Activated CD8-positive, alpha-beta memory T cell treated with anti-CD3 and anti-CD28 coated beads, Interleukin-2, amount 50 U/mL, for 4 hours (primary cell): Measurements from ENCODE around the gene ZBTB16.

ENCODE experiments used
- DNase-seq: peaks from one replicate; pipeline ENCODE4 v3.0.0-alpha.2; 2020

ZBTB16 gene

DNA sequence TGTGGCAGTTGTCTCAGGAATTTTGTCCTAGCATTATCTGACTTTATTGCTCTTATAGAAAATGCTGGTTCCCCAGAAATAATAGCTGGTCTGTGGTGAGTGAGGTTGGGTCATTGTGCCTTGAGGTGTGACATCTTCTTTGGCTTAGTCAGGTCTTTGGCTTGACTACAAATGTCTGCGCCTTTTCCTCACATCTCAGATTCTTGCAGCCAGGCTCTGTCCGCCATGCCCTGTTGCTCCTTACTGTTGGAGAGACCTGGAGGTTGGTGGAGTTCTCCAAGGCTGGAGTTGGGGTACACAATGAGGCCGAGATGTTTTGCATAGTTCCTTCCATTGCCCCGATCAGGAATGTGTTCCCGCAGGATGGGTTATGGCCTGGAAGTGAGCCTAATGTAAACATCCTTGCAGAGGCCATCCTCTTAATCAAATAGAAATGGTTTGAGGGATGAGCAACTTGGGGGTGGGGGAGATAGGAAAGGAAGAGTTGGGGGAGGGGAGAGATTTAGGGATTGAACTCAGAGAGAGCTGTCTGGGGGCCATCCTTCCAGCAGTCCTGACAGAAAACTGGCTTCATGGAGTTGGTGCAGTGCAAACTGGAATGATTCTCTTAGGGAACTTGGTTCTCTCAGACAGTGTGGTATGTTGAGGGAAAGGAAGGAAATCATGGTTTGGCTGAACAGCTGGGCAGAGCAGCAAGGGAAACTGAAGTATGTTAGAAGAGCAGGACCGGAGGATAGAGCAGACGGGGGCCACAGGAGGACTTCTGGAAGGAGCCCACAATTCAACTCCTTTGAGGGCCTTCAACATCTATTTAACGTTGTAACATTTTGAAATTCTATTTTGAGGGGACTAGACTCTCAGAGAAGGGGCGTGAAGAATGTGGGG, 49.9 kb downstream of the ZBTB16 start:
- DNase-seq = no peak

DNA sequence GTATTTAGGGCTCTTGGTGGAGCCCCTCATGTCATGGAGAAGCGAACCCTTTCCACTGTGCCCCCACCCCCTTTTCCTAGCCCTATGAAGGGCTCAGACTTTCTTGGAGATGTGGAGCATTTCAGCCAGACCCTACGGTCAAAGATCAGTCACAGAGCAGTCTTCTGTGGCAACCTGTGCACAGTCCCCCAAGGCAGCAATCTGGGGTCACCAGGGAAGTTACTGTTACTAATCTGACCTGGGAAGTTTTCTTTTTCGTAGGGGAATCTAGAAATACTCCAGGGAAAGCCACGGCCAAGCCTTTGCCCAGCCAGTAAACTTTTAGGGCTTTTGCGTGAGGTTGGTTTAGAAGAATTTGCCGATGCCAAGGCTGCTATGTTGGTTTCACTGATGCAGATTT, 50.6 kb downstream of the ZBTB16 start:
- no peak for DNase-seq

DNA sequence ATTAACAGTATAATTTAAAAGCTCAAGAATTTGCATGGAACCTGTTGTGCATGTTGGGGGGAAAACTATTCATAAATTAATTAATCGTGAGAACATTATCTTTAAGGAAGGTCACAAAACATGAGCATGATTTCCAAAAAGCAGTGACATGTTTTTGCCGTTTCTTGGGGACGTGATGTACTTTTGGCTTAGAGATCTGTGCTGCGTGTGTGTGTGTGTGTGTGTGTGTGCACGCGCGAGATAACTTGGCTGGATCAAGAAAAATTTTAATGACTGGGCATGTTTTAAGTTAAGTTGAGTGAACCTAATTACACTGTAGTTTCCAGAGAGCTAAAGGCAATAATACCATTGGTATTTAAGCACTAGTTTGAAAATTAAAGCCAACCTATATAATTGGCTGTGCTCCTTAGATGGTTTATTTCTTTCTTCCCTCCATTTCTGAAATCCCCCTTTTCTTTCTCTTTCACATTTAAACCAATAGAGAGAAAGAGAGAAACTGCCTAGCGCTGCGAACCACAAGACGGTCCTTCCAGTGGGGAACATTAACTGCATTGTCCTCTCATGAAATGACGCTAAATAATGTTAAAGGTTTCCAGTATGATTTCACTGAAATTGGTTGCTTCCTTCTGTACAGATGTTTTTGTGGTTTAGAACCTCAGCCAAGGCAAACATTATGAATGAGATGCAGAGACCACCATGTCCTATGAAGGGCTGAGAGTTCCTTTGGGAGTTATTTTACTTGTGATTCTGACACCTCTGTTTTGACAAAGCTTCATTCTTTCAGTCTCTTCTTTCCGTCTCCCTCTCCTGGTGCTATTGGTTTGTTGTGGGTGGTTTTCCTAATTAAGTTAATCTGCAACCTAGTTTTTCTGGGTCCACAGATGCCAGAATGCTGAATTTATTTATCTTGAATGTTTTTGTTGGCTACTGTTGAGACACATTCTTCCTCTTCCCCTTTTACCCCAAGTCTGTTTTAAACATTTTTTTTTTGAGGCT, 51.7 kb downstream of the ZBTB16 start:
- DNase-seq = no peak

DNA sequence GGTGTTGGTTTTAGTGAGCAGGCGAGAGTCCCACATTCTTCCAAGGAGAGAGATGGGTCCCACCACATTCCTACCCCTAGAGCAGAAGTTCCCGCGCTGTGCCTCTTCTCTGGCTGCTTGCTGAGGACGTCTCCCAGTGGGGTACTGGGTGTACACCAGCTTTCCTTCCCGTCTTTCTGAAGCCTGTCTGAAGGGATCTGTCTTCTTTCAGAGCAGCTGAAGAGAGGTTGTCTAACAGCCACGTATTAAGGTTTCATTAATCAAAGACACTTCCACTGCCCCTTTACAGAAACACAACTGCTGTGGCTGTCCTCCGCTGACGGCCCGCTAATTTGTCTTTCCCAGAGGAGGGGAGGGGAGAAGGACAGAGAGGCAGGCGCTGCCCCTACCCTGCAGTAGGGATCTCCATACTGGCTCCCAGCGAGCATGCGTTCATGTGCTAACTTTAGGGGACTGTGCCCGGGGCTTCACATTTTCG, 56.0 kb downstream of the ZBTB16 start:
- no peak for DNase-seq

DNA sequence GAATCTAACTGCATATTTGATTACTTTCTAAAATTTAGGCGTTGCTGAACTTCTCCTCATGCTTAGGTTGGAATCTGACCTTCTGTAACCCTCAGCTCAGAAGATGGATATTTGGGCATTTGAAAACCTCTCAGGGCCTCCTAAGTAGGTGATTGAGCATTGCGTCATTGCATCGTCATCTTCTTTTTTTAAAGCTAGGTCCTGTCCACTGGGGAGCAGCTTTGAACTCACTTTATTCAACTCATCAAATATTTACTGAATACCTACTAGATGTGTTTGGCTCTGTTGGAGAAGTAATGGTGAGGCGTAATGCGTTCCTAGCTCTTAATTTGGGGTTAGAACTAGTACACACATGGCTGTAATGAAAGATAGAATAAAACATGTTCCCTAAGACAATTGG, 56.8 kb downstream of the ZBTB16 start:
- DNase-seq = no peak

DNA sequence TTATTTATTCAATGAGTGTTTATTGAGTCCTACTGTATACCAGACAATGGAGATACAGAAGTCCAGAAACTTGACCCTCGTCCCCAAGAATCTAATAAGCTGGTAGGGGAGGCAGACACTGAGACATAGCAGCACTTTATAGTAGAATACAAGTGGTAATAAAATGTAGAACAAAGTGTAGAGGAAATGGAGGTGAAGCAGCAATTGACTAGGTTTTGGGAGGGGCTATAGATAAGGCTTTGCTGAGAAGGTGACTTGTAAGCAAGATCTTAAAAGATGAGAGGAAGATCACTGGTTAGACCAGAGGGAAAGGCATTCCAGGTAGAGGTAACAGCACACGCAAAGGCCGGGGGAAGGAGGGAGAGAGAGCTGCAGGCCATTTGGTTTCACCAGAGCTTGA, 57.3 kb downstream of the ZBTB16 start:
- DNase-seq = no peak

DNA sequence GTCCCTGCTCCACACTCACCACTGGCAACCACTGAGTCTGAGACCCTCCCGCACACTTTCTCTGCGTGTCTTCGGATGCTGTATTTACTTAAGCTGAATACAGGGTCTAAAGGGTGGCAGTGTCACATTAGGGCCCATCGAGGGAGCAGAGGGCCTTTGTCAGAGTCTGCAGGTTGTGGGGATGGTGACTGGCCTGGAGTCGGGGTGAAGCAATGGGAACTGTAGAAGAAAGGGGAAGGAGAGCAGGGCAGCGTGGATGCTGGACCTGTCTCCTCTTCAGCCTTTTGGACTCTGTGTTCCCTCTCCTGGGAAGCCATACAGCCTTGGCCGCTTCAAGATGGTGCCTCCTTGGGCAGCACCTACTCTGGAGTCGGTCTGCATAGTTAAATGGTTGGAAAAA, 61.1 kb downstream of the ZBTB16 start:
- DNase-seq = no peak

DNA sequence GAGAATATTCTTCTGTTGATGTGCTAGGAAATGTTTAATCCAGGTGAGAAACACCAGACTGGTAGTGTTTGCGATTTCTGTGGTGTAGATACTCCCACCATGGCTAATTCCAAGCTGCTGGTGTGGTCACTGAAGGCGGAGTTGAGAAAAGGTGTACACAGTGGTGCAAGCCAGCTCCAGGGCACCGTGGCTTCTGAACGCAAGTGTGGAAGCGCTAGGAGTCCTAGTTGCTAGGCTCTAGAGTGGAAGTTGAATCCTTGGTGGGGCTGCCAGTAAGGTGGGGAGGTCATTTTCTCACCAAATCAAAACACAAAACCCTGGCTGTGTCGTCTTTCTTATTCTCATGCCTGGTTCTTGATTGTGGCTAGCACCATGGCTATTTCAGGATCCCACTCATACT, 61.6 kb downstream of the ZBTB16 start:
- no peak for DNase-seq

DNA sequence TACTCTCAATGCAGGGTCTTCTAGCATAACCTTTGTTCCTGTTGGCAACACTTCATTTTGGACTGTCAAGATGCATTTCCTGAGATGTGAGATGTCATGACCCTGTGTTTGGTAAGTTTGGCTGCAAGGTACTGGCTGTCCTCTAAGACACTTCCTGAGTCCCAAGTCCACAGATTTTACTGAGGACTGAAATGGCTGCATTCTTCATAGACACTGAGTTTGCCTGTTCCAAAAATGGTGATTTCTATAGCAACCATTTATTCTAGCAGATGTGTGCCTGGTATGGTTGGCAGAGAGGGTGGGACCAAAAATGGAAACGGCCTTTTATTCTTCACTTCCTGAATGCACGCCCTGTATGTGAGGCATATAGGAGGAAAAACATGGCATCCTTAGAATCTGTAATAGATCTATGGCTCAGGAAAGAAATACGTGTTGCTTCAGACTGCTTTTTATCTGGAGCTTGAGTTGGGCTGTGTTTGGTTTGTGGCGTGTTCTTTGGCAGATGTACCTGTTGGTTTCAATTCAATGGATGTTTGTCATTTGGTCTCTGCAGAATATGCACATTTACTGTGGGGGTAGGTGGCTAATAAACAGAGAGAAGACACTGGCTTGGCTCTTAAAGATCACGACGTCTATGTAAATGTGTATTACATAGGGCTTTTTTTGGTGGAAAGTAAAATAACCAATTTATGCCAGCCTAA, 62.4 kb downstream of the ZBTB16 start:
- DNase-seq = no peak

DNA sequence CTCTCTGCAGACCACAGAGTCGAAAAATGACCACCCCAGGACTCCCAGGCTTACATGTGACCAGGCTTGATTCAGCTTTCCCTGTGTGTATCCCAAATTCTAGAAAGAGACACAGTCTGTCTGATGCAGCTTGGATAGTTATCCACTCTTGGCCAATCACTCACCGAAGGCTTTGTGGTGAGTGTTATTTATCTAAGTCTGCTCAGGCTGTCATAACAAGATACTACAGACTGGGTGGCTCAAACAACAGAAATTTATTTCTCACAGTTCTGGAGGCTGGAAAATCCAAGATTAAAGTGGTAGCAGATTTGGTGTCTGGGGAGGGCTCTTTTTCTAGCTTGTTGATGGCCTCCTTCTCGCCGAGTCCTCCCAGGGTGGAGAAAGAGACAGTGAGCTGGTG, 63.2 kb downstream of the ZBTB16 start:
- no peak for DNase-seq

DNA sequence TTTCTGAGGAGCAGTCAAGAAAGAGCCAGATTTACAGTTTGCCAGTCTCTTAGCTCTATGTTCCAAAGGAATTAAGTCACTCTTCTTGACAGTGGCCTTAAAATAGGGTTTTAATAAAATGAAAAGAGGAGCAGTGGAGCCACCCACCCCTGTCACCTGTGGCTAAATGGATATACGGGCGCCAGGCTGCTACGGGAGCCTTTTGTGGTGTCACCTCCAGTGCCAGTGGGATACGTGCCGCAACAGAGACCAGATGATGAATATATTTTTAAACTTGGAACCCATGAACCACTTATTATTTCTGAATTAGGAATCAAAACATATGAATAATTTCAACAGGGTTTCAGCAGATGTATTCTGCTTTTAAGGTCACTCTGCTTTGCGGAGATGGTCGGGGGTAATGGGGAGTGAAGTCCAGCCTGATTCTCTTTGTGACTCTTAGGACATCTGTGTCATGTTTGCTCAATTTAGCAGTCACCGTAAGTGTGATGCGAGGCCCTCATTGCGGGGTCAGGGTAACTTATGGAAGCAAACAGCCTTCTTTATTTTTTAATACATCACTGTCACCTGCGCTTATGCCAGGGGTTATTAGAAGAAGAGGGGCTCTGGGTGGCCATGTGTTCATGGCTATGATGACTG, 64.3 kb downstream of the ZBTB16 start:
- no peak for DNase-seq

DNA sequence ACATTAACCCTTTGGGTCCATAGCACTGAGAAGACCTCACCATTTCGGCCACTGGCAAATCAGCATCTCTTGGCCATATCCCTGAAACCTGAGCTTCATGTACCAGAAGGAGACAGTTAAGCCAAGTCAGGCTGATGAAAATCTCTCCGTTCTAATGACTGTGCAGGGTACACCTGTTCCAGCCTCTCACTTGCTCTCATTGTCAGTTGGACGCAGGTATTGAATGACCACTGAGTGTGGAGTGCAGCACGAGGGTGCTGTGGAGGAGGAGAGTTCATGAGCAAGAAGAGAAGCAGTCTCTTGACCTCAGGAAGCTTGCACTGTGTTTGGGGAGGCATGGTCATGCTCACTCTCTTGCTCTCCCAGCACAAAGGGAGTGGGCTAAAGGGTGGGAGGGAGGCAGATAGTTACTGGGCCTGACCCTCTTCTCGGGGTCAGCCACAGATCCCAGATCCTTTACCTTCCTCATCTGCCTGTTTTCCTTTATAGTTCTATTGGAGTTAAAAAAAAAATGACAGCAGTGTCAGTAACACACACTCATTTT, 65.2 kb downstream of the ZBTB16 start:
- no peak for DNase-seq

DNA sequence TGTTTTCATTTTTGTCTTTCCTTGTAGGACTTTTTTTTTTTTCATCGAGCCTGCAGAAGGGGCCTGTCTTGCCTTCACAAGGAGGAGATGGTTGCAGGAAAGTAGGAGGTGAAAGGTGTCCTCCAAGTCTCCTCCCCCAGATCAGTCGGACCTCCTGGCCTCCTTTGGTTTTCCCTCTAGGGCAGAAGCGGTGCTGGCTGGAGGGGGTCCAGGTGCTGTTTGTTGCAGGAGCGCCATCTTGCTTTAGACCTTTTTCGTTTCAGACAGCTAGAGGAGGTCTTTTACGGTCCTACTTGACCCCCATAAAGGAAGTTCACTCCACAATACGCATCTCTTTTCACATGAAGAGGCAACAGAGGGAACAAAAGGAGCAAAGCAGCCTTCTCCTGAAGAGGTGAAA, 66.0 kb downstream of the ZBTB16 start:
- DNase-seq = no peak

DNA sequence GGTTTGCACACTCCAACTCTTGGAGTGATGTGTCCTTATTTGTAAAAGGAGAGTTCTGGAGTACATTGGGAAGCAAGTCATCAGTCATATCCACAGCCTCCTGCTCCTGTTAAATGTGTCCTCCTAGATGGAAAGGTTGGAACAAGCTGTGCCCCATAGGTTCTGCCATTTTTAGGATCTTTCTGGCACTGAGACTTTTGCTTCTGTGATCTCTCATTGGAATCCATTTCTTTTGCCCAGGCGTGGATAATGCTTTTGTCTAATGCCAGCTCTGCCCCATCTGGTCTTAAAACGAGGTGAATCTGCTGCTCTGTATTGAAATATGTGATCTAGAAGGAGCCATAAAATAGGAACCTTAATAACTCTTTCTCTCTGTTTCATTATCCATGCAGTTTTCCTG, 66.4 kb downstream of the ZBTB16 start:
- no peak for DNase-seq

DNA sequence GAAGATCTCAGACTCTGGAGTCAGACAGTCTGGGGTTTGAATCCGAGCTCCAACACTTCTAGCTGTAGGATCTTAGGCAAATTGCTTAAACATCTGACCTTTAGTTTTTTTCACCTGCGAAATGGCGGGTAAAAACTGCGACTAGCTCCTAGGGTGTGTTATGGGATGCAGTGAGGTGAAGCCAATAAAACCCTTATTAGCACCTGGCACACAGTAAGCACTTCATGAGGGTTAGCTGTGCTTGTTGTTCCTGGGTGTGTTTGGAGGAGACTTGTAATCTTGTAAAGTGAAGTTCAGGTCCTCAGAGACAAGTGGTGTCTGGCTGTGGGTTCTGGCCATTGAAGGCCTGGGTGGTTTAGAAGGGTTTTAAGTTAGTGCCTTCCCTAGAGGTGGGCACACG, 68.9 kb downstream of the ZBTB16 start:
- DNase-seq = no peak

DNA sequence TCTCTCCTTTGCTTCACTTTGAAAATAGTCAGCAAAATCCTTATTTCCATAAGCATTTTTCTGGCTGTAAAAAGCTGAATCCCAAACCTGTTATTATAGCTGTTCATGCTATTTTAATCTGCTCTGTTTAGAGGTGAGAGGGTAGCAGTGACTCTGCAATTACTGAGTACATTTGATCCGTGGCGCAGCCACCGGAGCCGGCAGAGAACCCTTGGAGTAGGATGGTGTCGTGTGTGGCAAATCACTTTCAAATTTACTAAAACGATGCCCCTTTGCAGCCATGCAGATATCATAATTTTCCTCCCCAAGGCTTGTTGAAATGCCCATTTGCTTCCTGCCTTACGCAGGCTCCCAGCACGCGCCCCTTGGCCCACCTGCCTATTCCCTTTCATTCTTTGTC, 69.6 kb downstream of the ZBTB16 start:
- DNase-seq = no peak

DNA sequence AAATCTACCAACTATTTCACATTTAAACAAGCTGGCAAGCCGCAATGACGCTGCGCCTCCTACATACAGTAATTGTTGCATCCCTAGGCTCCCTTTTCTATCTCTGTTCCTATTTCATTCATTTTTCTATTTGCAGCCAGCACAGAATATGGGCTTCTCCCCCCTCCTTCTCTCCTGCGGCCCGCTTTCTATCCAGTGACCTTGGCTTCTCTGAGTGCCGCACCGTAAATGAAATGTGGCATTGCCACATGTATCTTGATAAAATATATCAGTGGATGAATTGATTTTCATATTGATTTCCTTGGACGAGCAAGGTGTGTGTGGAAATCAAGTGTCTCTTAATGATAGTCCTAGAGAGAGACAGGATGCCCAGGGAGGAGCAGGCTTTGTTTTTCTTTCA, 70.2 kb downstream of the ZBTB16 start:
- no peak for DNase-seq

DNA sequence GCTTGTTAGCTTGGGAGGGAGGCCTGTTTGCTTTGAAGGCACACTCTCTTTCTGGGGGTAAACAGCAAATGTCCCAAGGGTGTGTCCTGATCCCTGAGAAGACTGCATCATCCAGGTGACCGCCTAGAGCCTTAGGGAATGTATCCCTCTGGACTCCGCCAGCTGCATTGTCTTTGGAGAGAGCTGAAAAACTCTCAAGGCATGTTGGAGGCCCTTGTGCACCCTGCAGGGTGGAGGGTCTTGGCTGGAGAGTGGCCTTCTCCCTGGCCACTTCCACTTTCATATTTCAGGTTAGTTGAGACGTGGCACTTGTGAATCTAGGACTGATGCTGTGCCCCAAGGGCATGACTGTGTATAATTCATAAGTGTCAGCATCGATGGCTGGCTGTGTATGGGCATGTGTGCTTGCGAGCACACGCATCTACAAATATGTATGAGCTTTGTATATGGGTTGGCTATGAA, 70.6 kb downstream of the ZBTB16 start:
- no peak for DNase-seq

DNA sequence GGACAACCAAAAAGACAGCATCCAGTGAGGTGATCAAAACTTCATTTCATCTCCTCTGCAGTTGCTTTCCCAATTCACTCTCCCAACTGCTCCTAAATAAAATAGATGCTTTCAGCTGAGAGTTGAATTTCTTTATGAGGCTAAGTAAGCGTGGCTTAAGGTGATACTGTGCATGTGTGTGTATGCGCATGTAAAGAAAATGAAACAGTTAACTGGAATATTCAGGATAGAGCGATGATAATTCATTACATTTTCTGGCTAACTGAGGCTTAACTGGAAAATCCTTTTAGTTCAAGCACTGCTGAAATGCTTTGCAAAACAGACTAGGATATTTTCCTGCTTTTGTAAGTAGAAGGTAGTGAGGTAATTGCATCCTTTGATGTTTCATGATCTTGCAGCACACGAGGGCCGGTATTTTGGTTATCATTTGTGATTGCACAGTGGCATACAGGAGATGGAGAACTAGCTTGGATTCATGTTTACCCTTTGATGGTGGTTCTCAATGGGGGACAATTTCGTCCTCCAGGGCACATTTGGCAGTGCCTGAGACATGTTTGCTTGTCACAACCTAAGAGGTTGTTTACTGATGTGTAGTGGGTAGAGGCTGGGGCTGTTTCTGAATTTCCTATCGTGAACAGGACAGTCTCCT, 71.2 kb downstream of the ZBTB16 start:
- DNase-seq = no peak

DNA sequence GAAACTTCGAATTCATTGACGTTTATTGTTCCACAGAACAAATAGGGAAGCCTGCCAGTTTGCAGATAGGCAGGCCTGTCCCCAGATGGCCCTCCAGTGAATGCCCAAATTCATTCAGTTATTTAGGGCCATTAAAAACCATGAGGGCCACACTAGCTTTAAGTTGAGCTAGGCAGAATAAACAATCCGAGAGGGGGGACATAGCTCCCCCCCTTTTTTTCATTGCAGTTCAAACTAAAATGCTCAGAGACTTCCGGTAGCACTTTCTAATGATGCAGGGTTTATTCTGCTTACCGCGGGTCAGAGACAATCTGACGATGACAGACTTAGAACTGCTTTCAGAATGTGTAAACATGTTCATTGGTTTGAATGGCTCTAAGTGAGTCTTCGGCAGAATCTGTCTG, 72.0 kb downstream of the ZBTB16 start:
- DNase-seq = no peak

DNA sequence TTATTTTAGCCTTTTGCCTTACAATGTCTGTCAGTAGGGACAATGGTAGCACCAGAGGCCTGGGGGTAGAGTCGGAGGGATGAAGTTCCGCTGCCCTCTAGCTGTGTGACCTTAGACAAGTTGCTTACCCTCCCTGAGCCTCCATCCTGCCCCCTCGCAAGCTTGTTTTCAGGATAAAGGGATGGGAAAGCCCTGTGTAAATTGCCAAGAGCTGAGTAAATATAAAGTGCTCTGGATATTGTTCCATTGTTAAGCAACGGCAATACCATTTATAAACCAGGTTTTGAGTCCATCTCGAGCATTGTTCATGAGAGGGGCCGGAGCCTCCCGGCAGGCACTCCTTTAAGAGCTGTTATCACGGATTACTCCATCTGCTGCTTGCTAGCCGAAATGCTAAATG, 72.9 kb downstream of the ZBTB16 start:
- no peak for DNase-seq

DNA sequence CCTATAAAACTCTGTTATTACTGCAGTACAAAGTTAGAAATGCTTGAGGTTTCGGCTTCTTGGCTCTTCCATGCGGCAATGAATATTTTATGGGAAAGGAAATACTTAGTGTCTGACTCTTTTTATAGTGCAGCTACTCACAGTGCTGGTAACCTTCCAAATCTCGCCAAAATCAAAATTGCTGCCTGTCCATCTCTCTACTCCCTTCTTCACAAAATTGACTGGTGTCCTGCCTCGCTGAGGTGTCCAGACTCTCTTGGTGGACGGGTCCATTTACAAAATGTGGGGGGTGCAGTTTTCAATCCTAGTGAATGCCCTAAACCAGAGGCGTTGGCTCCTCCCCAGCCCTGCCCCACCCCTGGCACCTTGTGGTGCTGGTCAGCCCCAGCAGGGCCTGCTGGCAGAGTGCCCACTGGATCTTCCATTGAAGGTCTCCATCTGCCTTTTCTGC, 73.5 kb downstream of the ZBTB16 start:
- no peak for DNase-seq
